CD4-positive, alpha-beta memory T cell (primary cell): ENCODE data around the gene PWWP2B. TPM values are rescaled to one million over a fixed set of nuclear protein-coding genes. Genes with fewer than 3 reads are reported as not detected.
A peak's percentile ranks its signal among the peaks of the same experiment; 100 is the strongest.

ENCODE experiments used
- CTCF ChIA-PET: fragments of 350-600 bp; sonication (Branson Sonifier 250); formaldehyde crosslinking; loops from one replicate; lab custom pipeline; 2021; ENCODE audit warnings: inconsistent platforms; ENCODE audit not compliant: partially characterized antibody; lab: Charles Lee
- POLR2A ChIA-PET: fragments of 350-600 bp; sonication (Branson Sonifier 250); formaldehyde crosslinking; loops from one replicate; lab custom pipeline; 2021; ENCODE audit not compliant: partially characterized antibody; lab: Charles Lee
- DNase-seq, 5 donors: peaks; one replicate each; pipeline versions ENCODE4 v3.0.0 to v3.0.0-alpha.2; 2020 to 2022; ENCODE audit warnings: mixed read lengths in 1 of 5
- H3K27ac ChIP-seq: one replicate; pipeline ENCODE4 v1.7.0; 2013; ENCODE audit warnings: low read depth, low read length
- H3K27me3 ChIP-seq: 2 replicates; pipeline ENCODE4 v1.7.0; 2013; ENCODE audit warnings: mild to moderate bottlenecking, low read length, moderate library complexity; ENCODE audit not compliant: insufficient read depth
- H3K36me3 ChIP-seq: 2 replicates; pipeline ENCODE4 v1.7.0; 2013; ENCODE audit warnings: mild to moderate bottlenecking, low read length, moderate library complexity; ENCODE audit not compliant: insufficient read depth
- H3K4me1 ChIP-seq: 2 replicates; pipeline ENCODE4 v1.7.0; 2013; ENCODE audit warnings: mild to moderate bottlenecking, low read length, moderate library complexity; ENCODE audit not compliant: insufficient read depth
- H3K4me3 ChIP-seq, 2 donors: one replicate each; pipeline ENCODE4 v1.7.0; 2013; ENCODE audit warnings: low read length in 2 of 2, mild to moderate bottlenecking in 1 of 2
- H3K9me3 ChIP-seq, 2 donors: one replicate each; pipeline ENCODE4 v1.7.0; 2013; ENCODE audit warnings: low read length in 2 of 2, control low read depth in 1 of 2; ENCODE audit not compliant: control insufficient read depth in 1 of 2
- H3K27ac Mint-ChIP-seq, 7 donors: one replicate each; pipeline ENCODE4 v1.8.0; 2020 to 2021; ENCODE audit warnings: mixed read lengths in 7 of 7, mild to moderate bottlenecking in 6 of 7, inconsistent platforms in 3 of 7, moderate library complexity in 3 of 7
- H3K27me3 Mint-ChIP-seq, 2 donors: one replicate each; pipeline ENCODE4 v1.8.0; 2020 to 2021; ENCODE audit warnings: mixed read lengths in 2 of 2
- H3K36me3 Mint-ChIP-seq, 2 donors: one replicate each; pipeline ENCODE4 v1.8.0; 2020 to 2021; ENCODE audit warnings: mixed read lengths in 2 of 2, inconsistent platforms in 1 of 2, mild to moderate bottlenecking in 1 of 2
- H3K4me1 Mint-ChIP-seq, 4 donors: one replicate each; pipeline ENCODE4 v1.8.0; 2020 to 2021; ENCODE audit warnings: mixed read lengths in 4 of 4, mild to moderate bottlenecking in 1 of 4
- H3K4me3 Mint-ChIP-seq, 8 donors: one replicate each; pipeline ENCODE4 v1.8.0; 2020 to 2021; ENCODE audit warnings: mixed read lengths in 8 of 8, mild to moderate bottlenecking in 7 of 8, moderate library complexity in 6 of 8, inconsistent platforms in 3 of 8
- H3K9me3 Mint-ChIP-seq, 8 donors: one replicate each; pipeline ENCODE4 v1.8.0; 2020 to 2021; ENCODE audit warnings: mixed read lengths in 8 of 8, mild to moderate bottlenecking in 5 of 8, inconsistent platforms in 3 of 8, moderate library complexity in 1 of 8
- intact Hi-C: fragments of 100-400 bp; cut with micrococcal nuclease; formaldehyde crosslinking; loops from one replicate; pipeline ENCODE4 v1.15.1; 2023
- polyA plus RNA-seq, 2 donors: library from polyadenylated mRNA; unstranded; fragments of 300-500 nt; fragmentation: Illumina TruSeq; gene quantifications; one replicate each; pipeline ENCODE4 v1.2.3, GENCODE V29; 2021
- total RNA-seq, 2 experiments: library from RNA; stranded (reverse); gene quantifications; one replicate each; pipeline ENCODE4 v1.2.3, GENCODE V29; 2021

PWWP2B gene
- total and polyA plus RNA-seq, 4 experiments from 2014 or later: 0.92 to 9.9 (median 6.3) TPM

- Mint-ChIP-seq H3K27ac (peak overlapping the region in 4 of 7 donors; percentile 17 to 72 (median 50)), H3K9me3 (peaks cover 0 to 2% (median 0%) of the 10 kb centered on the region in 8 donors), H3K4me1 (peaks cover 3 to 27% (median 9%) of the 10 kb centered on the region in 4 donors), H3K36me3 (peaks cover 0 to 11% of the 10 kb centered on the region in 2 donors), H3K4me3 (peak overlapping the region in 4 of 8 donors; percentile 6 to 60 (median 34)), H3K27me3 (no peaks in the 10 kb centered on the region)
- Histone ChIP-seq H3K27ac (no peak overlapping the region), H3K27me3 (no peaks in the 10 kb centered on the region), H3K4me1 (peaks cover 4% of the 10 kb centered on the region), H3K36me3 (no peaks in the 10 kb centered on the region), H3K9me3 (no peaks in the 10 kb centered on the region), H3K4me3 (no peak overlapping the region)
- CTCF ChIA-PET: no interaction called here
- intact Hi-C loops: no loop called here
- POLR2A ChIA-PET: no interaction called here
- no peak for DNase-seq
These were observed 10.9 kb downstream of the PWWP2B start for GRCh38 chr10:132407846-132408278.

GRCh38 chr10:132408367-132408781 is 11.4 kb downstream of the PWWP2B start:
- no peaks in the 10 kb centered on the region for H3K27me3 Mint-ChIP-seq
- no peaks in the 10 kb centered on the region for H3K9me3 Mint-ChIP-seq
- Histone ChIP-seq H3K4me1 (peaks cover 4% of the 10 kb centered on the region), H3K27ac (no peak overlapping the region), H3K4me3 (no peak overlapping the region), H3K9me3 (no peaks in the 10 kb centered on the region), H3K36me3 (no peaks in the 10 kb centered on the region), H3K27me3 (no peaks in the 10 kb centered on the region)
- H3K27ac Mint-ChIP-seq: peak overlapping the region in 3 of 7 donors; percentile 37 to 72 (median 64)
- ChIA-PET CTCF (no interaction called here), POLR2A (no interaction called here)
- DNase-seq: no peak
- H3K36me3 Mint-ChIP-seq: peaks cover 0 to 11% of the 10 kb centered on the region in 2 donors
- H3K4me1 Mint-ChIP-seq: peaks cover 1 to 23% (median 8%) of the 10 kb centered on the region in 4 donors
- intact Hi-C loops: no loop called here
- H3K4me3 Mint-ChIP-seq: peak overlapping the region in 3 of 8 donors; percentile 16 to 60 (median 52)

GRCh38 chr10:132408823-132409666 is 12.0 kb downstream of the PWWP2B start:
- peaks cover 0 to 13% of the 10 kb centered on the region in 2 donors for H3K36me3 Mint-ChIP-seq
- H3K4me1 ChIP-seq: peaks cover 4% of the 10 kb centered on the region
- H3K4me3 Mint-ChIP-seq: no peak overlapping the region
- no peaks in the 10 kb centered on the region for H3K27me3 Mint-ChIP-seq
- ChIA-PET POLR2A (no interaction called here), CTCF (no interaction called here)
- H3K4me3 ChIP-seq: no peak overlapping the region
- H3K27ac Mint-ChIP-seq: peak overlapping the region in 1 of 7 donors; percentile 62
- peaks cover 2 to 23% (median 9%) of the 10 kb centered on the region in 4 donors for H3K4me1 Mint-ChIP-seq
- intact Hi-C loops: no loop called here
- no peaks in the 10 kb centered on the region for H3K9me3 ChIP-seq
- no peaks in the 10 kb centered on the region for H3K36me3 ChIP-seq
- no peaks in the 10 kb centered on the region for H3K9me3 Mint-ChIP-seq
- no peaks in the 10 kb centered on the region for H3K27me3 ChIP-seq
- DNase-seq: no peak
- no peak overlapping the region for H3K27ac ChIP-seq

- intact Hi-C loops: no loop called here
- Histone ChIP-seq H3K4me3 (no peak overlapping the region), H3K4me1 (peaks cover 4% of the 10 kb centered on the region), H3K36me3 (no peaks in the 10 kb centered on the region), H3K9me3 (no peaks in the 10 kb centered on the region), H3K27ac (no peak overlapping the region), H3K27me3 (no peaks in the 10 kb centered on the region)
- ChIA-PET POLR2A (no interaction called here), CTCF (no interaction called here)
- Mint-ChIP-seq H3K4me1 (peaks cover 3 to 23% (median 10%) of the 10 kb centered on the region in 4 donors), H3K36me3 (peaks cover 0 to 12% of the 10 kb centered on the region in 2 donors), H3K4me3 (no peak overlapping the region), H3K9me3 (no peaks in the 10 kb centered on the region), H3K27ac (peak overlapping the region in 3 of 7 donors; percentile 56 to 89 (median 62)), H3K27me3 (no peaks in the 10 kb centered on the region)
- no peak for DNase-seq
These were observed 12.6 kb downstream of the PWWP2B start for GRCh38 chr10:132409667-132410028.

GRCh38 chr10:132410056-132410778 is 13.2 kb downstream of the PWWP2B start:
- H3K27ac Mint-ChIP-seq: peak overlapping the region in 2 of 7 donors; percentile 62 to 89
- H3K27ac ChIP-seq: no peak overlapping the region
- H3K4me3 Mint-ChIP-seq: no peak overlapping the region
- no peak for DNase-seq
- ChIA-PET POLR2A (no interaction called here), CTCF (no interaction called here)
- peaks cover 4% of the 10 kb centered on the region for H3K4me1 ChIP-seq
- no peaks in the 10 kb centered on the region for H3K36me3 ChIP-seq
- no peaks in the 10 kb centered on the region for H3K9me3 ChIP-seq
- no peak overlapping the region for H3K4me3 ChIP-seq
- intact Hi-C loops: no loop called here
- peaks cover 7 to 26% (median 12%) of the 10 kb centered on the region in 4 donors for H3K4me1 Mint-ChIP-seq
- peaks cover 3 to 16% of the 10 kb centered on the region in 2 donors for H3K36me3 Mint-ChIP-seq
- H3K27me3 Mint-ChIP-seq: no peaks in the 10 kb centered on the region
- no peaks in the 10 kb centered on the region for H3K27me3 ChIP-seq
- no peaks in the 10 kb centered on the region for H3K9me3 Mint-ChIP-seq

- Histone ChIP-seq H3K9me3 (no peaks in the 10 kb centered on the region), H3K27me3 (no peaks in the 10 kb centered on the region), H3K4me3 (no peak overlapping the region), H3K27ac (no peak overlapping the region), H3K4me1 (peaks cover 4% of the 10 kb centered on the region), H3K36me3 (no peaks in the 10 kb centered on the region)
- CTCF ChIA-PET: no interaction called here
- H3K4me3 Mint-ChIP-seq: no peak overlapping the region
- peaks cover 8 to 14% of the 10 kb centered on the region in 2 donors for H3K36me3 Mint-ChIP-seq
- DNase-seq: no peak
- no peaks in the 10 kb centered on the region for H3K9me3 Mint-ChIP-seq
- no peaks in the 10 kb centered on the region for H3K27me3 Mint-ChIP-seq
- intact Hi-C loops: no loop called here
- peak overlapping the region in 1 of 7 donors; percentile 41 for H3K27ac Mint-ChIP-seq
- H3K4me1 Mint-ChIP-seq: peaks cover 11 to 26% (median 14%) of the 10 kb centered on the region in 4 donors
- POLR2A ChIA-PET: no interaction called here
These were observed 14.0 kb downstream of the PWWP2B start for GRCh38 chr10:132410779-132411532.
